Common myeloid progenitor, CD34-positive (primary cell): ENCODE data around the gene ANO2.
"Not testable (repeated sequence)": the region's sequence is repeated elsewhere in the genome, so short reads cannot be mapped to it uniquely, and the experiment has no call there.

Source experiments
- CTCF ChIA-PET: fragments of 350-600 bp; sonication (Branson Sonifier 250); formaldehyde crosslinking; loops from one replicate; lab custom pipeline; 2021; ENCODE audit warnings: antibody characterized with exemption; lab: Charles Lee
- POLR2A ChIA-PET: fragments of 350-600 bp; sonication (Branson Sonifier 250); formaldehyde crosslinking; loops from one replicate; lab custom pipeline; 2021; ENCODE audit warnings: antibody characterized with exemption; lab: Charles Lee
- DNase-seq, 3 donors: peaks; one replicate each; pipeline versions ENCODE4 v3.0.0 to v3.0.0-alpha.2; 2013
- H3K27ac ChIP-seq, 2 experiments: 1 replicate in 1 of 2; 2 replicates in 1 of 2; pipeline ENCODE4 v1.7.0; 2013; ENCODE audit warnings: inconsistent platforms in 2 of 2, low read length in 2 of 2, mild to moderate bottlenecking in 2 of 2, low read depth in 1 of 2, moderate library complexity in 1 of 2; ENCODE audit not compliant: severe bottlenecking in 2 of 2, insufficient read depth in 1 of 2, poor library complexity in 1 of 2
- H3K27me3 ChIP-seq, 5 experiments: replicated peaks in 2 of 5; 1 replicate in 3 of 5; 2 replicates in 2 of 5; pipeline versions ENCODE4 v1.6.1 to v1.7.0; 2013; ENCODE audit warnings: low read length in 4 of 5, mild to moderate bottlenecking in 2 of 5, moderate library complexity in 2 of 5, inconsistent platforms in 1 of 5; ENCODE audit not compliant: insufficient read depth in 5 of 5, control insufficient read depth in 4 of 5
- H3K36me3 ChIP-seq, 4 experiments: 1 replicate in 2 of 4; 2 replicates in 2 of 4; pipeline versions ENCODE4 v1.6.1 to v1.7.0; 2013; ENCODE audit warnings: low read length in 3 of 4, control low read depth in 1 of 4, mild to moderate bottlenecking in 1 of 4; ENCODE audit not compliant: control insufficient read depth in 4 of 4, insufficient read depth in 4 of 4
- H3K4me1 ChIP-seq, 4 experiments: 1 replicate in 3 of 4; 2 replicates in 1 of 4; pipeline versions ENCODE4 v1.6.1 to v1.7.1; 2013; ENCODE audit warnings: low read length in 3 of 4, mild to moderate bottlenecking in 3 of 4, control low read depth in 1 of 4, inconsistent platforms in 1 of 4, moderate library complexity in 1 of 4; ENCODE audit not compliant: control insufficient read depth in 4 of 4, insufficient read depth in 4 of 4; ENCODE audit errors: control extremely low read depth in 1 of 4
- H3K4me3 ChIP-seq, 7 experiments: 1 replicate in 4 of 7; 2 replicates in 3 of 7; pipeline versions ENCODE4 v1.5.1 to v1.7.0; 2013; ENCODE audit warnings: mild to moderate bottlenecking in 7 of 7, low read length in 6 of 7, moderate library complexity in 6 of 7, inconsistent platforms in 2 of 7, low read depth in 2 of 7, control low read depth in 1 of 7; ENCODE audit not compliant: insufficient read depth in 4 of 7, control insufficient read depth in 1 of 7; ENCODE audit errors: extremely low read depth in 1 of 7
- H3K9me3 ChIP-seq, 5 experiments: 1 replicate in 4 of 5; 2 replicates in 1 of 5; pipeline versions ENCODE4 v1.6.1 to v1.7.1; 2013; ENCODE audit warnings: low read length in 4 of 5, mild to moderate bottlenecking in 2 of 5, inconsistent platforms in 1 of 5, low read depth in 1 of 5, moderate library complexity in 1 of 5; ENCODE audit not compliant: control insufficient read depth in 4 of 5, insufficient read depth in 2 of 5; ENCODE audit errors: control extremely low read depth in 1 of 5
- WGBS: methylation state at CpG from one replicate; pipeline ENCODE4 v1.1.5; 2013; ENCODE audit not compliant: insufficient coverage; 5-methylcytosine and 5-hydroxymethylcytosine counted together

ANO2 gene

GRCh38 chr12:5685935-5686334, 259.1 kb downstream of the ANO2 start:
- WGBS, result 79% methylated on average over 3 of the region's 3 CpGs
- DNase-seq, result no peak
- H3K27ac ChIP-seq, result no peak overlapping the region
- no peaks in the 10 kb centered on the region for H3K9me3 ChIP-seq
- CTCF ChIA-PET, result no interaction called here
- POLR2A ChIA-PET, result no interaction called here
- H3K36me3 ChIP-seq, result no peaks in the 10 kb centered on the region
- H3K27me3 ChIP-seq, result no peaks in the 10 kb centered on the region
- H3K4me1 ChIP-seq, result no peaks in the 10 kb centered on the region
- H3K4me3 ChIP-seq, result no peak overlapping the region

- Histone ChIP-seq H3K27ac (no peak overlapping the region), H3K9me3 (no peaks in the 10 kb centered on the region), H3K4me1 (no peaks in the 10 kb centered on the region), H3K36me3 (no peaks in the 10 kb centered on the region), H3K4me3 (no peak overlapping the region), H3K27me3 (peaks cover 0 to 3% (median 0%) of the 10 kb centered on the region in 5 experiments)
- ChIA-PET POLR2A (no interaction called here), CTCF (no interaction called here)
- 89% methylated on average over 1 of the region's 2 CpGs for WGBS
- DNase-seq, result no peak
Measured at GRCh38 chr12:5684989-5685388, 260.1 kb downstream of the ANO2 start.

GRCh38 chr12:5682581-5682980, 262.5 kb downstream of the ANO2 start:
- WGBS, result 100% methylated on average over 2 of the region's 3 CpGs
- POLR2A ChIA-PET, result no interaction called here
- no peaks in the 10 kb centered on the region for H3K4me1 ChIP-seq
- no peak for DNase-seq
- H3K9me3 ChIP-seq, result no peaks in the 10 kb centered on the region
- no peak overlapping the region for H3K27ac ChIP-seq
- no peaks in the 10 kb centered on the region for H3K36me3 ChIP-seq
- H3K4me3 ChIP-seq, result no peak overlapping the region
- peaks cover 0 to 6% (median 0%) of the 10 kb centered on the region in 5 experiments for H3K27me3 ChIP-seq
- CTCF ChIA-PET, result no interaction called here

GRCh38 chr12:5678176-5678575, 266.9 kb downstream of the ANO2 start:
- 50% methylated on average over 4 of the region's 5 CpGs for WGBS
- no peaks in the 10 kb centered on the region for H3K4me1 ChIP-seq
- no peak for DNase-seq
- H3K36me3 ChIP-seq, result no peaks in the 10 kb centered on the region
- no peak overlapping the region for H3K27ac ChIP-seq
- CTCF ChIA-PET, result no interaction called here
- POLR2A ChIA-PET, result no interaction called here
- no peaks in the 10 kb centered on the region for H3K9me3 ChIP-seq
- H3K27me3 ChIP-seq, result peaks cover 0 to 7% (median 0%) of the 10 kb centered on the region in 5 experiments
- H3K4me3 ChIP-seq, result no peak overlapping the region

GRCh38 chr12:5669624-5670023, 275.4 kb downstream of the ANO2 start:
- H3K4me1 ChIP-seq, H3K27ac ChIP-seq, DNase-seq, H3K4me3 ChIP-seq, H3K9me3 ChIP-seq, POLR2A ChIA-PET, H3K36me3 ChIP-seq, H3K27me3 ChIP-seq, CTCF ChIA-PET: not testable (repeated sequence)
- no CpG with 5 or more reads among the region's 1 CpG for WGBS

GRCh38 chr12:5665615-5666014, 279.4 kb downstream of the ANO2 start:
- Histone ChIP-seq H3K27ac (no peak overlapping the region), H3K36me3 (no peaks in the 10 kb centered on the region), H3K4me1 (no peaks in the 10 kb centered on the region), H3K4me3 (no peak overlapping the region), H3K9me3 (peaks cover 0 to 1% (median 0%) of the 10 kb centered on the region in 5 experiments), H3K27me3 (peaks cover 0 to 2% (median 0%) of the 10 kb centered on the region in 5 experiments)
- DNase-seq, result no peak
- POLR2A ChIA-PET, result no interaction called here
- CTCF ChIA-PET, result no interaction called here
- WGBS, result 95% methylated on average over 3 of the region's 4 CpGs

GRCh38 chr12:5661811-5662210, 283.2 kb downstream of the ANO2 start:
- Histone ChIP-seq H3K4me3 (no peak overlapping the region), H3K27me3 (peaks cover 0 to 2% (median 0%) of the 10 kb centered on the region in 5 experiments), H3K4me1 (peaks cover 0 to 2% (median 0%) of the 10 kb centered on the region in 4 experiments), H3K9me3 (no peaks in the 10 kb centered on the region), H3K27ac (no peak overlapping the region), H3K36me3 (no peaks in the 10 kb centered on the region)
- DNase-seq, result no peak
- ChIA-PET CTCF (interaction anchor here (1.2 kb wide), 1 partner anchor 14 kb away, joined by 3 read pairs; no protein-coding TSS in a partner anchor), POLR2A (no interaction called here)
- 94% methylated on average over 7 of the region's 8 CpGs for WGBS
